ENCODE results near the gene GATAD1.

DNA sequence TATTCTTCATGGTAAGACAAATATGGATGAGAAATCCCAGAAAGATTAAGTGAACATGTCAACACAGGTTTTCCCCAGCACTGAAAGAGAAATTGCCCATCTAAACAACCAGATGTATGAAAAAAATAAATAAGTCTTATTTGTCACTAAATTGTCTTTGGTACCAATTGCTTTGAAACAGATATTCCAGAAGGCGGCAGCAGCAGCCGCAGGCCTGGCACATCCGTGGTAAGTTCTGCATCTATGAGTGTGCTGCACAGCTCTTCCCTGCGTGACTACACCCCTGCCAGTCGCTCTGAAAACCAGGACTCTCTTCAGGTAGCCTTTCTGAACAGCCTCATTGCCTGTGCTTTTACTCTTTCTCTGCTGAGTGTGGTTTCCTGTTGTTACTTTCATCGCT, 49.7 kb upstream of the GATAD1 start:
- TF ChIP-seq, protein P1, sequence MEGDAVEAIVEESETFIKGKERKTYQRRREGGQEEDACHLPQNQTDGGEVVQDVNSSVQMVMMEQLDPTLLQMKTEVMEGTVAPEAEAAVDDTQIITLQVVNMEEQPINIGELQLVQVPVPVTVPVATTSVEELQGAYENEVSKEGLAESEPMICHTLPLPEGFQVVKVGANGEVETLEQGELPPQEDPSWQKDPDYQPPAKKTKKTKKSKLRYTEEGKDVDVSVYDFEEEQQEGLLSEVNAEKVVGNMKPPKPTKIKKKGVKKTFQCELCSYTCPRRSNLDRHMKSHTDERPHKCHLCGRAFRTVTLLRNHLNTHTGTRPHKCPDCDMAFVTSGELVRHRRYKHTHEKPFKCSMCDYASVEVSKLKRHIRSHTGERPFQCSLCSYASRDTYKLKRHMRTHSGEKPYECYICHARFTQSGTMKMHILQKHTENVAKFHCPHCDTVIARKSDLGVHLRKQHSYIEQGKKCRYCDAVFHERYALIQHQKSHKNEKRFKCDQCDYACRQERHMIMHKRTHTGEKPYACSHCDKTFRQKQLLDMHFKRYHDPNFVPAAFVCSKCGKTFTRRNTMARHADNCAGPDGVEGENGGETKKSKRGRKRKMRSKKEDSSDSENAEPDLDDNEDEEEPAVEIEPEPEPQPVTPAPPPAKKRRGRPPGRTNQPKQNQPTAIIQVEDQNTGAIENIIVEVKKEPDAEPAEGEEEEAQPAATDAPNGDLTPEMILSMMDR (IDR thresholded peaks at IDR 0.05) = no peak
- TF ChIP-seq POLR2A (IDR thresholded peaks at IDR 0.05) = no peak
